Progenitor cell of endocrine pancreas (in vitro differentiated cells): ENCODE data around the gene MLPH. TPM values are rescaled to one million over a fixed set of nuclear protein-coding genes. Genes with fewer than 3 reads are reported as not detected.

ENCODE experiments used
- DNase-seq: peaks from one replicate; pipeline ENCODE4 v3.0.0; 2021; ENCODE audit warnings: low spot score; ENCODE audit not compliant: unreplicated experiment
- H3K27ac Mint-ChIP-seq: 2 replicates; pipeline ENCODE4 v1.8.0; 2021; ENCODE audit warnings: mild to moderate bottlenecking, moderate library complexity, mixed read lengths
- H3K27me3 Mint-ChIP-seq: 2 replicates; pipeline ENCODE4 v1.8.0; 2021; ENCODE audit warnings: mixed read lengths
- H3K36me3 Mint-ChIP-seq: 2 replicates; pipeline ENCODE4 v1.8.0; 2022; ENCODE audit warnings: mixed read lengths; ENCODE audit not compliant: insufficient read depth
- H3K4me1 Mint-ChIP-seq: 2 replicates; pipeline ENCODE4 v1.8.0; 2021; ENCODE audit warnings: low read depth, mixed read lengths
- H3K4me3 Mint-ChIP-seq: 2 replicates; pipeline ENCODE4 v1.8.0; 2021; ENCODE audit warnings: low read depth, mild to moderate bottlenecking, moderate library complexity, mixed read lengths
- H3K9me3 Mint-ChIP-seq: 2 replicates; pipeline ENCODE4 v1.8.0; 2021; ENCODE audit warnings: low read depth, mixed read lengths
- CTCF ChIP-seq: fragments of 200-600 bp; sonication (generic); IDR thresholded peaks from one replicate; pipeline ENCODE4 v1.5.0; 2021; ENCODE audit warnings: antibody characterized with exemption, mild to moderate bottlenecking; ENCODE audit not compliant: unreplicated experiment
- long read RNA-seq: library from polyadenylated mRNA; unstranded; transcript quantifications from one replicate; pipeline ENCODE4 v2.0.0, GENCODE V29; 2020
- total RNA-seq: library from RNA; stranded (reverse); gene quantifications from 2 replicates; pipeline ENCODE4 v1.2.1, GENCODE V29; 2021

The MLPH gene, protein sequence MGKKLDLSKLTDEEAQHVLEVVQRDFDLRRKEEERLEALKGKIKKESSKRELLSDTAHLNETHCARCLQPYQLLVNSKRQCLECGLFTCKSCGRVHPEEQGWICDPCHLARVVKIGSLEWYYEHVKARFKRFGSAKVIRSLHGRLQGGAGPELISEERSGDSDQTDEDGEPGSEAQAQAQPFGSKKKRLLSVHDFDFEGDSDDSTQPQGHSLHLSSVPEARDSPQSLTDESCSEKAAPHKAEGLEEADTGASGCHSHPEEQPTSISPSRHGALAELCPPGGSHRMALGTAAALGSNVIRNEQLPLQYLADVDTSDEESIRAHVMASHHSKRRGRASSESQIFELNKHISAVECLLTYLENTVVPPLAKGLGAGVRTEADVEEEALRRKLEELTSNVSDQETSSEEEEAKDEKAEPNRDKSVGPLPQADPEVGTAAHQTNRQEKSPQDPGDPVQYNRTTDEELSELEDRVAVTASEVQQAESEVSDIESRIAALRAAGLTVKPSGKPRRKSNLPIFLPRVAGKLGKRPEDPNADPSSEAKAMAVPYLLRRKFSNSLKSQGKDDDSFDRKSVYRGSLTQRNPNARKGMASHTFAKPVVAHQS
- 1.2 and 1.6 TPM in 2 replicates for total RNA-seq
- long read RNA-seq, partial matches to known transcripts = 0 of 1 reads
- long read RNA-seq, other reads (novel, unspliced or antisense) = 0 of 1 reads

GRCh38 chr2:237486819-237487448 lies at the start of gene MLPH:
Gene MLPH, plus strand, starts transcription at chr2:237487251. Its CDS starts 6,176 bp downstream, at chr2:237493427.
- peaks cover 11% of the 10 kb centered on the region for H3K9me3 Mint-ChIP-seq
- H3K27ac Mint-ChIP-seq = no peak within 1 kb of the TSS
- no peak for TF ChIP-seq CTCF
- DNase-seq = no peak
- no peaks in the 10 kb centered on the region for H3K36me3 Mint-ChIP-seq
- peak within 1 kb of the TSS; percentile 59 for H3K4me3 Mint-ChIP-seq
- H3K4me1 Mint-ChIP-seq = peaks cover 23% of the 10 kb centered on the region
- peaks cover 59% of the 10 kb centered on the region for H3K27me3 Mint-ChIP-seq

- H3K9me3 Mint-ChIP-seq = no peaks in the 10 kb centered on the region
- no peak overlapping the region for H3K4me3 Mint-ChIP-seq
- DNase-seq = no peak
- peaks cover 26% of the 10 kb centered on the region for H3K27me3 Mint-ChIP-seq
- H3K4me1 Mint-ChIP-seq = peaks cover 4% of the 10 kb centered on the region
- H3K27ac Mint-ChIP-seq = no peak overlapping the region
- H3K36me3 Mint-ChIP-seq = no peaks in the 10 kb centered on the region
- no peak for TF ChIP-seq CTCF
These were observed 49.5 kb upstream of the MLPH start for GRCh38 chr2:237437566-237437965.

GRCh38 chr2:237438080-237438940 lies 48.7 kb upstream of the MLPH start:
- Mint-ChIP-seq H3K36me3 (no peaks in the 10 kb centered on the region), H3K27me3 (peaks cover 21% of the 10 kb centered on the region), H3K27ac (no peak overlapping the region), H3K4me1 (peaks cover 4% of the 10 kb centered on the region), H3K9me3 (no peaks in the 10 kb centered on the region), H3K4me3 (no peak overlapping the region)
- TF ChIP-seq CTCF = peak; percentile 18
- DNase-seq = no peak

- no peaks in the 10 kb centered on the region for H3K9me3 Mint-ChIP-seq
- no peak for DNase-seq
- H3K4me1 Mint-ChIP-seq = peaks cover 4% of the 10 kb centered on the region
- H3K27ac Mint-ChIP-seq = no peak overlapping the region
- H3K4me3 Mint-ChIP-seq = no peak overlapping the region
- no peak for TF ChIP-seq CTCF
- H3K36me3 Mint-ChIP-seq = no peaks in the 10 kb centered on the region
- peaks cover 22% of the 10 kb centered on the region for H3K27me3 Mint-ChIP-seq
These were observed 46.2 kb upstream of the MLPH start for GRCh38 chr2:237440819-237441281.
